Fibroblast of mammary gland (primary cell): ENCODE results near the gene PHOSPHO1.
A peak's percentile ranks its signal among the peaks of the same experiment; 100 is the strongest.

Experiments
- DNase-seq: peaks from one replicate; pipeline ENCODE4 v3.0.0-alpha.2; 2010; ENCODE audit warnings: low read depth
- H3K4me3 ChIP-seq: 2 replicates; pipeline ENCODE4 v1.5.1; 2011; ENCODE audit warnings: low read depth, mild to moderate bottlenecking, low read length, moderate library complexity; ENCODE audit not compliant: control insufficient read depth
- CTCF ChIP-seq: conservative IDR thresholded peaks from 2 replicates; pipeline ENCODE4 v1.5.1; 2011; ENCODE audit warnings: low read depth, low read length, inconsistent platforms; ENCODE audit not compliant: control insufficient read depth, insufficient read depth

PHOSPHO1 gene

GRCh38 chr17:49235896-49236295, 5.3 kb upstream of the PHOSPHO1 start:
- no peak for DNase-seq
- TF ChIP-seq CTCF, result no peak
- H3K4me3 ChIP-seq, result no peak overlapping the region

- DNase-seq, result no peak
- TF ChIP-seq CTCF, result no peak
- H3K4me3 ChIP-seq, result no peak overlapping the region
These were observed 4.0 kb upstream of the PHOSPHO1 start for GRCh38 chr17:49234509-49235080.

GRCh38 chr17:49231563-49231894, 942 bp upstream of the PHOSPHO1 start:
- no peak overlapping the region for H3K4me3 ChIP-seq
- no peak for DNase-seq
- TF ChIP-seq CTCF, result no peak

GRCh38 chr17:49229805-49230600, 584 bp downstream of the PHOSPHO1 start:
- no peak for DNase-seq
- TF ChIP-seq CTCF, result no peak
- H3K4me3 ChIP-seq, result peak overlapping the region; percentile 72

- no peak for DNase-seq
- no peak for TF ChIP-seq CTCF
- H3K4me3 ChIP-seq, result no peak overlapping the region
These were observed 1.3 kb downstream of the PHOSPHO1 start for GRCh38 chr17:49229076-49229804.

GRCh38 chr17:49227436-49228261, 2.9 kb downstream of the PHOSPHO1 start:
- DNase-seq, result peak; percentile 64
- H3K4me3 ChIP-seq, result no peak overlapping the region
- TF ChIP-seq CTCF, result peak; percentile 88
